Activated CD8-positive, alpha-beta T cell treated with anti-CD3 and anti-CD28 coated beads for 36 hours (primary cell): ENCODE measurements around the gene TXNDC17. TPM values are rescaled to one million over a fixed set of nuclear protein-coding genes. Genes with fewer than 3 reads are reported as not detected.

Experiments
- ATAC-seq: fragments of 200-7000 bp; cut with Tn5 transposase; one replicate; pipeline ENCODE4 v1.10.0; 2021; ENCODE audit warnings: mild to moderate bottlenecking, moderate library complexity
- CTCF ChIA-PET: fragments of 350-600 bp; sonication (Branson Sonifier 250); formaldehyde crosslinking; loops from one replicate; lab custom pipeline; 2021; ENCODE audit warnings: antibody characterized with exemption; lab: Charles Lee
- POLR2A ChIA-PET: fragments of 350-600 bp; sonication (Branson Sonifier 250); formaldehyde crosslinking; loops from one replicate; lab custom pipeline; 2021; ENCODE audit warnings: antibody characterized with exemption; lab: Charles Lee
- DNase-seq: peaks from one replicate; pipeline ENCODE4 v3.0.0-alpha.2; 2020
- H3K27ac Mint-ChIP-seq: one replicate; pipeline ENCODE4 v1.8.0; 2021; ENCODE audit warnings: mild to moderate bottlenecking, mixed read lengths
- H3K27me3 Mint-ChIP-seq: one replicate; pipeline ENCODE4 v1.8.0; 2021; ENCODE audit warnings: mixed read lengths
- H3K36me3 Mint-ChIP-seq: one replicate; pipeline ENCODE4 v1.8.0; 2021; ENCODE audit warnings: low read depth, mixed read lengths
- H3K4me1 Mint-ChIP-seq: one replicate; pipeline ENCODE4 v1.8.0; 2021; ENCODE audit warnings: low read depth, mixed read lengths
- H3K4me3 Mint-ChIP-seq: one replicate; pipeline ENCODE4 v1.8.0; 2021; ENCODE audit warnings: mild to moderate bottlenecking, moderate library complexity, mixed read lengths
- H3K9me3 Mint-ChIP-seq: one replicate; pipeline ENCODE4 v1.8.0; 2021; ENCODE audit warnings: mixed read lengths
- CTCF ChIP-seq: fragments of 200-600 bp; IDR thresholded peaks from one replicate; pipeline ENCODE4 v1.8.0; 2022; ENCODE audit warnings: antibody characterized with exemption, mild to moderate bottlenecking
- intact Hi-C: fragments of 100-400 bp; cut with micrococcal nuclease; formaldehyde crosslinking; loops from one replicate; pipeline ENCODE4 v1.10.0; 2022
- total RNA-seq, 2 experiments: library from RNA; stranded (reverse); gene quantifications; one replicate each; pipeline ENCODE4 v1.2.3, GENCODE V29; 2021

Gene TXNDC17
- total RNA-seq, 2 experiments from 2014 or later, result 100.0 to 103 TPM

GRCh38 chr17:6669479-6670212 is 28.8 kb downstream of the TXNDC17 start:
- H3K9me3 Mint-ChIP-seq, result no peaks in the 10 kb centered on the region

GRCh38 chr17:6670571-6670970 is 29.7 kb downstream of the TXNDC17 start:
- ChIA-PET CTCF (interaction anchor here (1.1 to 1.2 kb wide), 2 partner anchors 199 to 334 kb away, joined by 3 read pairs; no protein-coding TSS in a partner anchor), POLR2A (interaction anchor here (0.9 kb wide), 1 partner anchor 8 kb away, joined by 3 read pairs; no protein-coding TSS in a partner anchor)
- ATAC-seq (no peak), DNase-seq (no peak)
- intact Hi-C loops, result no loop called here
- H3K4me3 Mint-ChIP-seq, result no peak overlapping the region
- no peaks in the 10 kb centered on the region for H3K36me3 Mint-ChIP-seq
- H3K27ac Mint-ChIP-seq, result no peak overlapping the region
- no peak for TF ChIP-seq CTCF
- peaks cover 15% of the 10 kb centered on the region for H3K4me1 Mint-ChIP-seq
- H3K27me3 Mint-ChIP-seq, result no peaks in the 10 kb centered on the region
- no peaks in the 10 kb centered on the region for H3K9me3 Mint-ChIP-seq

More at GRCh38 chr17:6669479-6670212, 28.8 kb downstream of the TXNDC17 start:
- Mint-ChIP-seq H3K27me3 (no peaks in the 10 kb centered on the region), H3K27ac (no peak overlapping the region), H3K4me1 (peaks cover 15% of the 10 kb centered on the region), H3K4me3 (no peak overlapping the region), H3K36me3 (no peaks in the 10 kb centered on the region)
- no peak for DNase-seq
- POLR2A ChIA-PET, result interaction anchor here (0.9 kb wide), 1 partner anchor 9 kb away, joined by 3 read pairs; no protein-coding TSS in a partner anchor
- peak; percentile 48 for ATAC-seq
- intact Hi-C loops, result no loop called here
- no peak for TF ChIP-seq CTCF
- CTCF ChIA-PET, result interaction anchor here (1.2 to 1.8 kb wide), 2 partner anchors 32 to 174 kb away, joined by 3 to 6 read pairs; no protein-coding TSS in a partner anchor

GRCh38 chr17:6670999-6671398 is 30.1 kb downstream of the TXNDC17 start:
- ATAC-seq (no peak), DNase-seq (no peak)
- intact Hi-C loops, result no loop called here
- no peaks in the 10 kb centered on the region for H3K27me3 Mint-ChIP-seq
- H3K36me3 Mint-ChIP-seq, result no peaks in the 10 kb centered on the region
- peaks cover 13% of the 10 kb centered on the region for H3K4me1 Mint-ChIP-seq
- no peak overlapping the region for H3K4me3 Mint-ChIP-seq
- CTCF ChIA-PET, result interaction anchor here (1.1 to 1.2 kb wide), 2 partner anchors 199 to 333 kb away, joined by 3 read pairs; no protein-coding TSS in a partner anchor
- H3K9me3 Mint-ChIP-seq, result no peaks in the 10 kb centered on the region
- no peak overlapping the region for H3K27ac Mint-ChIP-seq
- TF ChIP-seq CTCF, result no peak
- POLR2A ChIA-PET, result no interaction called here

- TF ChIP-seq CTCF, result no peak
- no peaks in the 10 kb centered on the region for H3K27me3 Mint-ChIP-seq
- no peak for DNase-seq
- H3K36me3 Mint-ChIP-seq, result no peaks in the 10 kb centered on the region
- ATAC-seq, result no peak
- H3K27ac Mint-ChIP-seq, result no peak overlapping the region
- ChIA-PET CTCF (interaction anchor here (1.1 to 1.2 kb wide), 2 partner anchors 198 to 333 kb away, joined by 3 read pairs; no protein-coding TSS in a partner anchor), POLR2A (no interaction called here)
- no peak overlapping the region for H3K4me3 Mint-ChIP-seq
- H3K4me1 Mint-ChIP-seq, result peaks cover 11% of the 10 kb centered on the region
- H3K9me3 Mint-ChIP-seq, result no peaks in the 10 kb centered on the region
- intact Hi-C loops, result no loop called here
These were observed 30.6 kb downstream of the TXNDC17 start for GRCh38 chr17:6671431-6671830.

- DNase-seq, result no peak
- intact Hi-C loops, result no loop called here
- ChIA-PET CTCF (interaction anchor here (1.5 to 3.1 kb wide), 2 partner anchors 8 kb away, joined by 4 to 12 read pairs; no protein-coding TSS in a partner anchor), POLR2A (no interaction called here)
- Mint-ChIP-seq H3K27me3 (peaks cover 13% of the 10 kb centered on the region), H3K4me3 (no peak overlapping the region), H3K27ac (no peak overlapping the region), H3K4me1 (peaks cover 7% of the 10 kb centered on the region), H3K36me3 (no peaks in the 10 kb centered on the region), H3K9me3 (no peaks in the 10 kb centered on the region)
- no peak for TF ChIP-seq CTCF
- no peak for ATAC-seq
These were observed 33.7 kb downstream of the TXNDC17 start for GRCh38 chr17:6674586-6674985.
